ENCODE results near the gene INO80E.
"Not testable (repeated sequence)": the region's sequence is repeated elsewhere in the genome, so short reads cannot be mapped to it uniquely, and the experiment has no call there.

The INO80E gene

GRCh38 chr16:30032083-30032819, 36.2 kb downstream of the INO80E start:
- peak; percentile 44 to 46 for DNase-seq

GRCh38 chr16:30033270-30033669, 37.2 kb downstream of the INO80E start:
- DNase-seq, result no peak

- no peak for DNase-seq
Observed at GRCh38 chr16:30040221-30040620, 44.2 kb downstream of the INO80E start.

- not testable (repeated sequence) for DNase-seq
Observed at GRCh38 chr16:30040690-30041089, 44.6 kb downstream of the INO80E start.

- no peak for DNase-seq
Observed at GRCh38 chr16:30041841-30042240, 45.8 kb downstream of the INO80E start.

GRCh38 chr16:30046178-30046577, 50.1 kb downstream of the INO80E start:
- no peak for DNase-seq

- no peak for DNase-seq
Observed at GRCh38 chr16:30046588-30046987, 50.5 kb downstream of the INO80E start.

GRCh38 chr16:30049871-30050270, 53.8 kb downstream of the INO80E start:
- no peak for DNase-seq

- no peak for DNase-seq
Observed at GRCh38 chr16:30051518-30051917, 55.5 kb downstream of the INO80E start.

GRCh38 chr16:30052671-30053372, 56.8 kb downstream of the INO80E start:
- peak; percentile 83 to 90 for DNase-seq

GRCh38 chr16:30053376-30054015, 57.5 kb downstream of the INO80E start:
- no peak for DNase-seq

GRCh38 chr16:30054451-30054850, 58.4 kb downstream of the INO80E start:
- no peak for DNase-seq

GRCh38 chr16:30054959-30055553, 59.0 kb downstream of the INO80E start:
- DNase-seq, result no peak

Measured in stimulated activated CD4-positive, alpha-beta T cell treated with anti-CD3 and anti-CD28 coated beads, Interleukin-4, amount 100 ng/mL, for 4 hours (primary cell).